Right hindlimb (tissue), 1 donor: ENCODE data around the gene ACADL.
"Not testable (repeated sequence)": the region's sequence is repeated elsewhere in the genome, so short reads cannot be mapped to it uniquely, and the experiment has no call there.

ENCODE experiments used
- DNase-seq: peaks from one replicate; pipeline ENCODE4 v3.0.0-alpha.2; 2018

ACADL gene

DNA sequence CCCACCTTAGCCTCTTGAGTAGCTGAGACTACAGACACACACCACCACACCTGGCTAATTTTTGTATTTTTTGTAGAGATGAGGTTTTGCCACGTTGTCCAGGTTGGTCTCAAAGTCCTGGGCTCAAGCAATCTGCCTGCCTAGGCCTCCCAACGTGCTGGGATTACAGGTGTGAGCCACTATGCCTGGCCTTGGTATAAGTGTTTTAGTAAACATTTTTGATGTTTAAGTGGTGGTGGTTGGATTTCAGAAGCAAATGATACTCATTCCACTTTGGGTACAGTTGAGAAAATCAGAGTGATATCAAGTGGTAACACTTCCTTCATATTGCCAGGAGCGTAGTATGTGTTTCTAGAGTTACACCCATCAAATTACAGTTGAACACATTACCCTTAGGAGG, 25.4 kb downstream of the ACADL start:
- no peak for DNase-seq

DNA sequence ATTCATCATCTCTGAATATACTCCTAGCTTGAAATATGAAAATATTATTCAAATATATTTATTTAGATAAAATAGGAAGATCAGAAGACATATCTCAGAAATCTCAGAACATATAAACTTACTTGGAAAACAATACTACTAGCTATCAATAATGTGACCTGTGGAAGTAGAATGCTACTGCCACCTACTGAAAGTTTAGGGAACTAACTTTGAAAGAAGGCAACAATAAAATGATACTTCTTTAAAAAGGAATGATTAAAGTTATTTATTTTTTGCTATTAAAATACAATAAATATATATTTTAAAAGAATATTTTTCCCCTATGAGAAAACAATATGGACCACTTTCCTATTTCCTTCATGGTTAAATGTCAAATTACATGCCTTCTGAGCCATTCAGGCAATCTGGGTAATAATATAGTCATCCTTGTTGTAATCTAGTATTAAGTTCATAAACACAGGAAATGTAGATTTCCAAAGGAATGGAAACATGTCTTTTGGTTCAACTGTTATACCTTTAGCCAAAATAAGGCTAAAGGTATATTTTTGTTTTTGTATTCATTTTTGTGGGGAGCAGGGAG, 26.0 kb downstream of the ACADL start:
- no peak for DNase-seq

DNA sequence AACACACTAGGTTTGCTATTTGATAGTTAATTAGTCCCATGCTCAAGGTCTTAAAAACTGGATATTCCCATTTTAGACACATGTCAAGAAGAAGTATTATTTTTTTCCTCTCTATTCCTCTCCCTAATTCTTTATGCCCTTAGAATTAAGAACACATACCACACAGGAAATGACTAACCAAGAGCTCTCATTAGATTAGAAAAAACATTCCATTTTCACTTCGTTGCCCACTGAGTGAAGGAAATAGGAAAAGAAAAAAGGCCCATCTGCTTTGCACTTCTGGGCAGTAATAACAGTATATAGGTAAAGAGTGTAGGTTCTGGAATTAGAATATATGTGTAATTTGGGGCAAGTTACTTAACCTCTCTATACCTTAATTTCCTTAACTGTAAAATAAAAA, 26.9 kb downstream of the ACADL start:
- DNase-seq, result no peak

DNA sequence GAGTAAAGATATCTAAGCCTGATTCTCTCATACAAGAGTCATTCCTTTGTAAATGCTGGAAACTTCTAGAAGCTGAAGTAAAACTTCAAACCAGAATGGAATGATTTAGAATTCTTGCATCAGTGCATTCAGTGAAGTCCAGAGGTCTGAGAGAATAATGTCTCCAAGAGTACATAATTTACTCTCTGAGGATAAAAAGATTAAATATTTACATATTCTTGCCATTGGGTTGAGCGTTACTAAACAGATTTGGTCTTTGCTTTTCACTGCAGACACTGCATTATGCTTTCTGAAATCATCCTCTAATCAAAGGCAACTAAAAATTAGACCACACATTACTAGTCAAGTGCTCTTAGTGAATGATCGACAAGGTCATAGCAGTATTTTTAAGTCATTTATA, 27.5 kb downstream of the ACADL start:
- DNase-seq, result no peak

DNA sequence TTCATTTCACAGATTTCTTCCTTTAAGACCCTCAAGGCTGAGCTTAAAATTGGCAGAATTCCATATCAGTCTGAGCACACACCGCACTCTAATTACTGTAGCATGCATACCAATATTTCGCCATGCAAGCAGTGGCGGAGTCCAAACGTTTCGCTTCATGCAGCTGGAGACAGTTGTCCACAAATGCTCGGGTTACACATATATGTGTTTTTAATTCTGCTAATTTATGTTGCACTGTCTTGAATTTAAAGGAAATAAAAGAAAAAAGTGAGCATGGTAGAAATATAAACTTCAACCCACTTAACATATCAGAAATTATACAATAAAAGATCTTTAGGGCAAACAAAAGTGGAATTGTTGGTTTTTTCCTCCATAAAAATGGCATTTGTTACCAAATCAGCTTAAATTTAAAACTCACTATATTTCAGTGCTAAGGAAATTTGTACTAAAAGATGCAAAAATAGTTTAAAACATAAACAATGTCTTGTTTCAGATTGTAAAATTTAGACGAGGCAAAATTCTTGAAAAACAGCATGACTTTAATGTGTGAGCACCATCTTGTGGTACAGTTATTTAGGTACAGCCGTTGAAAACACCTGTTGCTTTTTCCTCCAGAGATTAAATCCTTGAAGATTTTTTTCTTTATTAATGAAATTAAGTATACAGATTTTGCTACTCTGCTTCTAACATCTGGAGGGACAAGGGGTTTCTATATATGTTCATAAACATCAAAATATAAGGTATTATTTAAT, 30.0 kb downstream of the ACADL start:
- DNase-seq, result no peak

DNA sequence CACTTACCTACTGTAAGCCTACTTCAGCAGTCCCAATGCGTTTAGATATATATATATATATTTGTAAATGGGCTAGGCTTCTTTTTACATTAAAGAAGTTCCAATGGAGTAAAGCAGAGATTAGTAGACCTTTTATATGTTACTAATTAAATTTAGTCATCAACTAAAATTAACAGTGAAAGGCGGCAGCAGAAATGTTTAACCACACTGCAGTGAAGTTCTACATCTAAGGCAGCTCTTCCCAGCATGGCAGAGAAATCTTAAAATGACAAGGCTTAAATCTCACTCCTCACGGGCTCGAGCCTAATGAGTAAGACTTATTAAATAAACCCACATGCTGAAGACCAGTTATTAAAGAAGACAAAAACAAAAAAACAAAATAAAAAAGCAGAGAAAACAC, 34.9 kb downstream of the ACADL start:
- DNase-seq, result no peak

DNA sequence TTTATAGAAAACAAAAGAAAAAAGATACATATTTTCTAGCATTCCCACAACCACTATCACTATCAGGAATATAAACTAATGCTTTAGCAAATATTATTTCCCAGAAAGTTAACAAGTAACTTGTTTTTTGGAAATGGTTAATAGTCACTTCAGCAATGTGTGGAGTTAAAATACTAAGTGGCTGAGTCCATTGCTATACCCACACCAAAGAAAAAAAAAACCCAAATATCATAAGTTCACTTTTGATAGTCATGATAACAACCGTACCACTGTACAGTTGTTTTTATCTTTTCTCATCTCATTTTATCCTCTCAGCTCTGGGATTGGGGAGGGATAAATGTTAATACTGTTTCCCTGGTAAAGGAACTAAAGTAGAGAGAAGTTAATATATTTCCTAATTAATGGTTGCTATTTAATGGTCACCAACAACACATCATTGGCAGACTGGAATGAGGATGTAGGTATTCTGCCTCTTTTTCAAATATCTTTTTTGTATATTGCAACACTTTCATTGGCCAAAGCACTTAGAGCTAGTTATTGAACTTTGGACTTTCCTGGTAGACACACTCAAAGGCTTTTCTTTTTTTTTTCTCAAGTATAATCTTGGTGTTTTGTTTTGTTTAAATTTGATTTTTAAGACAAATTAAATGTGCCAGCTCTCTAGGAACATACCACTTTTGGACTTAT, 35.7 kb downstream of the ACADL start:
- DNase-seq, result no peak

DNA sequence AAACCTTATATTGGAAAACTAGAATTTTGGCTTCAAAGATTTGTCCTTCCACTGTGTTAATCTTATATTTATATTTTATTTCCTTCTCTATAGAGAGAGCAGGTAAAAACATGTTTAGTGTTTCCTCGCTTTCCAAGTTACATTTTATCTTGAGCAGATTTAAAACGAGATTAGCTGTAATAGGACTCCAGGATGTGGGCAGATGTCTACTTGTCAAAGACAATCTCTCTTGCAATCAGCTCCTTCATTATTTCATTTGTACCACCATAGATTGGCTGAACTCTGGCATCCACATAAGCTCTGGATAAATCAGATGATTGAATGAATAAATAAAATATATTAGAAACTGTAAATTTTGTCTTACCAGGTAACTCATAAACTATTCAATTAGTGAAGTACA, 36.5 kb downstream of the ACADL start:
- DNase-seq, result no peak

DNA sequence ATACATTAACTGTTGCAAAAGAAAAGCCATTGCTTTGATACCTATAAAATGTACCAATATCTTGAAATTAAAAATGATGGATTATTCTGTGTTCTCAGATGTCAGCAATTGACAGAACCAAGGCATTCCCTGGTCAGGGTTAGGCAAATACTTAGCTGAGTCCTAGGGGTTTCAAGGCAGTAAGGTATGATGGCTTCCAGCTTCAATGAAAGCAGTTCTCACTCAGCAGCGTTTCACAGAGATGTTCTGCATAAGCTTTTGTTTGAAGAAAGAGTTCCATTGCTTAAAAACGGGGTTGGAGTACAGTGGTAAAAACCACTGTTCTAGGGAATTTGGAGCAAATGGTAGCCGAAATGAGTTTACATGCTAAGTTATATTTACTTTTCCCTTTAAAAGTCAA, 37.1 kb downstream of the ACADL start:
- no peak for DNase-seq

DNA sequence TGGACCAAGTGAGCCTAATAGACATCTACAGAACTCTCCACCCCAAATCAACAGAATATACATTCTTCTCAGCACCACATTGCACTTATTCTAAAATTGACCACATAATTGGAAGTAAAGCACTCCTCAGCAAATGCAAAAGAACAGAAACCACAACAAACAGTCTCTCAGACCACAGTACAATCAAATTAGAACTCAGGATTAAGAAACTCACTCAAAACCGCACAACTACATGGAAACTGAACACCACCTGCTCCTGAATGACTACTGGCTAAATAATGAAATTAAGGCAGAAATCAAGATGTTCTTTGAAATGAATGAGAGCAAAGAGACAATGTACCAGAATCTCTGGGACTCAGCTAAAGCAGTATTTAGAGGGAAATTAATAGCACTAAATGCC, 41.3 kb downstream of the ACADL start:
- not testable (repeated sequence) for DNase-seq

DNA sequence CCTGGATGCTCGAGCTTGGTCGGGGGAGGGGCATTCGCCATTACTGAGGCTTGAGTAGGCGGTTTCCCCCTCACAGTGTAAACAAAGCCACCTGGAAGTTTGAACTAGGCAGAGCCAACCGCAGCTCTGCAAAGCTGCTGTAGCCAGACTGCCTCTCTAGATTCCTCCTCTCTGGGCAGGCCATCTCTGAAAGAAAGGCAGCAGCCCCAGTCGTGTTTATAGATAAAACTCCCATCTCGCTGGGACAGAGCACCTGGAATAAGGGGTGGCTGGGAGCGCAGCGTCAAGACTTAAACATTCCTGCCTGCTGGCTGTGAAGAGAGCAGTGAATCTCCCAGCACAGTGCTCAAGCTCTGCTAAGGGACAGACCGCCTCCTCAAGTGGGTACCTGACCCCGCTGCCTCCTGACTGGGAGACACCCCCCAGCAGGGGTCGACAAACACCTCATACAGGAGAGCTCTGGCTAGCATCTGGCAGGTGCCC, 43.6 kb downstream of the ACADL start:
- DNase-seq, result not testable (repeated sequence)

DNA sequence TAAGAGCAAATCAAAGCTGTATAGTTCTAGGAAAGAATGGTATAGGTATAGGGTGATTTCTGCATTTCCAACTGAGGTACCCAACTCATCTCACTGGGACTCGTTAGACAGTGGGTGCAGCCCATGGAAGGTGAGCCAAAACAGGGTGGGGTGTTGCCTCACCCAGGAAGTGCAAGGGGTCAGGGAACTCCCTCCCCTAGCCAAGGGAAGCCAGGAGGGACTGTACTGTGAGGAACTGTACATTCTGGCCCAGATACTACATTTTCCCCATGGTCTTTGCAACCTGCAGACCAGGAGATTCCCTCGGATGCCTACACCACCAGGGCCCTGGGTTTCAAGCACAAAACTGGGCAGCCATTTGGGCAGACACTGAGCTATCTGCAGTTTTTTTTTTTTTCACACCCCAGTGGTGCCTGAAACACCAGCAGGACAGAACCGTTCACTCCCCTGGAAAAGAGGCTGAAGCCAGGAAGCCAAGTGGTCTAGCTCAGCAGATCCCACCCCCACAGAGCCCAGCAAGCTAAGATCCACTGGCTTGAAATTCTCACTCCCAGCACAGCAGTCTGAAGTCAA, 44.1 kb downstream of the ACADL start:
- DNase-seq, result not testable (repeated sequence)

DNA sequence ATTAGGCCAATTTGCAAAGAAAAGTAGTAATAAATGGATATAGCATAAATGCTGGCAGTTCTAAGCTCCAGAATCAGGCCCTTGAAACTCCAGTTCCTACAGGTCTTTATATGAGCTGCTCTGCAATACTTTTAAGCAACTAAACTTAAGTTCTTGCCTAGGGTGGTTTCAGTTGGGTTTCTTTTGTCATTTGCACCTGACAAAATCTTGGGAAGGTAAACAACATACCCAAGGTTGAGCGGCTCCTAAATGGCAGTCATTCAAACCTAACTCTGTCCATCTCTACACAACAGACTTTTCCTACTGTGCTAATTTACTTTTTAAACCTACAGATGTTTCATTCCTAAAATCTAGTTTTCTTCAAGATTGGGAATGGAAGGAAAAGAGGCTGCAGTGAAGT, 44.8 kb downstream of the ACADL start:
- no peak for DNase-seq

DNA sequence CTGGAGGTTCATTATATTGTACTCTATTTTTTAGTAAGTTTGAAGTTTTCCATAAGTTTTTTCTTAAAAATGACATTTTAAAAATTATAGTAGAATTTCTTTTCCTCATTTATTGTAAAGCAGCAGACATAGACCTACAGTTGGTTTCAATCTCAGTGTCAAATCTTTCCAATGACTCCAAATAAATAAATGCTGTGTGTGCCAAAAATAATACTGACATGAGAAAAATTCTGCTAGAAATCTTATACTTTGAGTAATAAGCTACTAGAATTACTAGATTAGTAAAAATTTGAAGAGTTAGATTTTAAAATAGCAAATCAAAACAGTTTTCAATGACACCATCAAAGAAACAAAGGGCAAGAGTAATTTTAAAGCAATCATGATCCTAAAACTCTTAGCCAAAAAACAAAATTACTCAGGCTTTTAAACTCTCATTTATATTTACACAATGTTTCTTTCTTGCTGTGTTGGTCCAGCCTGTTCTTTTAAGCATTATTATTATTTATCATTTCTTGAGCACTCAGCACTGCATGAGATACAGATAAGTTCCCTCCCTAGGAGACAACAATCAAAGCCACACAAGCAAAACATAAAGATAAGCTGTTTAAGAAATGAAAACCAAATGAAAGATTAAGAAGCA, 45.8 kb downstream of the ACADL start:
- DNase-seq, result no peak

DNA sequence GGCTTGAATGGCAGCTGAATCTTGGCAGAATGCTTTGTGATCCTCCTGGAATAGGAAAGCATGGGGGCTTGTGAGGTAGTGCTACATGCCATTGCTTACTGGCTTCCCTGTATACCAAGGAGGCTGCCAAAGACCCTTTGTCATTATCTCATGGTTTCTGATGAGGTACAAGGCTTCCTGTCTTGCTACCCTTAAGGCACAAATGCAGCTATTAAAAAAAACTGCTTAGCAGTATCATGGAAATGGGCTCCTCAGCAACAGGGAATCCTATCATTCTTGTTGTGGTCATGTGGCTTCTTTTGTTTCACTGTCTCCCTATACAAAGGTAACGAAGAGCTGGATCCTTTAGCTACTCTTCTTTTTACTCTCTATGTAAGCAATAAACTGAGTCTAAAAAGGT, 47.5 kb downstream of the ACADL start:
- no peak for DNase-seq

DNA sequence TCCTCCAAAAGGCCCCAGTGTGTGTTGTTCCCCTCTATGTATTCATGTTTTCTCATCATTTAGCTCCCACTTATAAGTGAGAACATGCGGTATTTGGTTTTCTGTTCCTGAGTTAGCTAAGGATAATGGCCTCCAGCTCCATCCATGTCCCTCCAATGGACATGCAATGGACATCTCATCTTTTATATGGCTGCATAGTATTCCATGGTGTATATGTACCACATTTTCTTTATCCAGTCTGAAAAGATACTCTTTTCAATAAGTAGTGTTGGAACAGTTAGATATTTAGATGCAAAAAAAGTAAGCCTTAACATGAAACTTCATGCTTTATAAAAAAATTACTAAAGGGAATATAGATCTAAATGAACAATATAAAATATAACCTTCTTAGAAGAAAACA, 48.1 kb downstream of the ACADL start:
- not testable (repeated sequence) for DNase-seq

DNA sequence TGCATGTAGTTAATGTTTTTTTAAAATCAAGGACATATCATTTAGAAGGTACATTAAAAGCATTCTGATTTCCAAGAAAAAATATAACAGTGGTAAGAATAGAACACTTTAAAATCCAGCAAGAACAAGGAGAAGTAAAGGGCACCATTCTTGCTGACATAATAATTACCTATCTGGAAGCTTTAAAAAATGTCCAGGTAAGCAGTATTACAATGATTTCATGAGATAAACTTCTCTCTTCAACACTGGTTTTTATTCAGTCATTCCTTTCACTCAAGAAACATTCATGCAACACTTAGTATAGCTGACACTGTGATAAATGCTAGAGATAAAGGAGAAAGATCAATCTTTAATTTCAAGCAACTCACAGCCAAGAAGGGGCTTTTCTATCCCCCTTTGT, 51.2 kb downstream of the ACADL start:
- DNase-seq, result no peak

DNA sequence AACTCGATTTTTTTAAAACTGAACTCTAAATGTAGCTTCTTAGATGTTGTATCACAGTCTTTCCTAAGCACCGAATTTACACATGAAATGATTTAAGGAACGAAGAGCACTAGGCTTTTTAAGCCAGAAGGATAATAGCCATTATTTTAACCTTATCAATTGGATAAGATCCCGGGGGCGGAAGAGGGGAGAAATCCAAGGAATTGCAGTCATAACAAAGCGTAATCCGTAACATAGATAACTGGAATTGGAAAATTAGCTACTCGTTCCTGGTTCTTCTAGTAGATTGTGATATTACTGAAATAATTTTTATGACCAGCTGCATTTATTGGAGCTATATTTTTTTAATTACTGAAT, 53.0 kb downstream of the ACADL start:
- DNase-seq, result no peak

DNA sequence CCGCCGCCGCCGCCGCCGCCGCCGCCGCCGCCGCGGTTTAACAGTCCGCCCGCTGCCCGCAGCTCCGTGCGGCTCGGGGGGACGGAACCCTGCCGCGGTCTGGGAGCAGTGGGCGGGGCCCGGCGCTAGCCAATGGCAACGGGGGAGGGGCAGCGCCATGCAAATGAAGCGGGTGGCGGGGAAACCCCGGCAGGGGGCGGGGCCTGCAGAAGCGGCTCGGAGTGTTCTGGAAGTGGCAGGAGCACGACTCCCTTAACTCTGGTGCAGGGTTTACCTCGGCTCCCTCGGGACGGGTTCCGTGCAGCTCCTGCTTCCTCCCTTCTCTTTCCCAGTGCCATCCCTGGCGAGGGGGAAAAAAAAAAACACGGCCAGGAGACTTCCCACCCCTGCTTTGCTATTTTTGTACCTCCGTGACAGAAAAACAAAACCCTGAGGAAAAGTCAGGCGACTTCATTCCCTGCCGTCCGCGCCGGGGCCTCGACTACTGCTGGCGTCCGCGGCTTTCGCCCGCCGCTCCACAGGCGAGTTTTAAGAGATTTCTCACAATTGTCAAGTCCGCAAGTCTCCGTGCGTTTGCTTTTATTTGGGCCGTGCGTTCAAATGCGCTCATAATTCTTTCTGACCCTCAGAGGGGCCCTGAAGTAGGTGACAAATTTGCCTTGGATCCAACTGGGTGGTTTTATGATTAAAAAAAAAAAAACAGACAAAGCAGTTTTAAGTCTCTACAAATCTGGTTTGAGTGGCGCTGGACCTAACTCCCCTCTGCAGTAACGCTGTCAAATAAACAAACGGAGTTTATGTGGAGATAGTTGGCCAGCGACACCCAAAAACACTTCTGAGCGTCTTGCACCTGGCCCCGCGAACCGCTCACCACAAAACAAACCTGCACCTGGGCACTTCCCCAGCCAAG, 53.7 kb downstream of the ACADL start, which contains the start of gene KANSL1L:
TSS of gene KANSL1L (minus strand) at position 101 of the 910 bp plus-strand sequence. CDS start 16,827 bp downstream, outside the sequence.
- DNase-seq, result peak; percentile 99

DNA sequence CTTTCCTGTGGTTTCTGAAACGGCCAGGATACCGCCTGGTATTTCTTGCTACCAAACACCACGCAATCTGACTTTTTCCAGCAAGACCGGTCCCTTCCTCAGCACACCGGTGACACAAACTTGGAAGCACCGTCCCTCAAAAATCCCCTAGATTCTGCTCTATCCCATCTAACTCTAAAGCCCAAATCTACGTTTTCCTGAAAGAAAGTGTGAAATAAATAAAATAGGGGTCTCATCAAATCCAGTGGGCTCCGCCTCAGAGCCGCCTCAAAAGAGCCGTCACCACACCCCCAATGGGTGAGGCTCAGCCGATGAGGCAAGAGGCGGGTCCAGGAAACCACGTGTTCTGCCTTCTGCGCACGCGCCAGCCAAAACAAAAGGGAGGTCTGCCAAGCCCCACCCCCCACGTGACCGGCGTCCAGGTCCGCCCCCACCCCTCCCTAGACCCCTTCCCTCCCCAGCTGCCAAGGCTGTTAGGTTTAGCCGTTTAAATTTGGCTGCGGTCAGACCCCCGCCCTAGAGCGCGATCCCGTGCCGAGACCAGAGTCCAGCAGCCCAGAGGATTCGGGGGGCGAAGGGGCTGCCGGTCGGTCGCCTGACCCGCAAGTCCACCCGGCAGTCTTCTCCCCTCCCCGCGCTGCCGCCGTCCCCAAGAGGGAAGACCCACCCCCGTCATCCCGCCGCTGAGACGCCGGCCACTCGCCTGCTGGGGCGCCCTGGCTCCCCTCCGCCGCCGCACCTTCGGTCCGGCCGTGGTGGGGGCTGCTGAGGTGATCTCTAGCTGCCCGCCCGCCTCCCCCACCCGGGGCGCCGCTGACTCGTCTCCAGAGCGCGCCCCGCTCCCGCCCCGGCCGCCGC, 54.6 kb downstream of the ACADL start:
- peak; percentile 99 for DNase-seq

DNA sequence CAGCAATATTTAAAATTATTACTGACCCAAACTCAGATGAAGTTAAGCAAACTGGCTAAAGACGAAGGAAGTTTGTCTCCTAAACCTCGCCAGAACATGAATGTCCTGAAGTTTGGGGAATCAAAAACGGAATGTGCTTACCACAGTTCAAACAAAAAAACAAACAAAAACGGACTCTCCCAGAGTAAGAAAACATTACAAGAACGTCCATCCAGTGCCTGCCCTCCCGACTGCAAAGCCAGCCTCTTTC, 55.1 kb downstream of the ACADL start:
- no peak for DNase-seq
